Measurements from ENCODE around the gene ARHGEF38. TPM values are rescaled to one million over a fixed set of nuclear protein-coding genes. Genes with fewer than 3 reads are reported as not detected.
A peak's percentile ranks its signal among the peaks of the same experiment; 100 is the strongest.

The ARHGEF38 gene
- total RNA-seq, 4 donors from 2014 or later, result 0.59 to 3.5 (median 0.98) TPM

DNA sequence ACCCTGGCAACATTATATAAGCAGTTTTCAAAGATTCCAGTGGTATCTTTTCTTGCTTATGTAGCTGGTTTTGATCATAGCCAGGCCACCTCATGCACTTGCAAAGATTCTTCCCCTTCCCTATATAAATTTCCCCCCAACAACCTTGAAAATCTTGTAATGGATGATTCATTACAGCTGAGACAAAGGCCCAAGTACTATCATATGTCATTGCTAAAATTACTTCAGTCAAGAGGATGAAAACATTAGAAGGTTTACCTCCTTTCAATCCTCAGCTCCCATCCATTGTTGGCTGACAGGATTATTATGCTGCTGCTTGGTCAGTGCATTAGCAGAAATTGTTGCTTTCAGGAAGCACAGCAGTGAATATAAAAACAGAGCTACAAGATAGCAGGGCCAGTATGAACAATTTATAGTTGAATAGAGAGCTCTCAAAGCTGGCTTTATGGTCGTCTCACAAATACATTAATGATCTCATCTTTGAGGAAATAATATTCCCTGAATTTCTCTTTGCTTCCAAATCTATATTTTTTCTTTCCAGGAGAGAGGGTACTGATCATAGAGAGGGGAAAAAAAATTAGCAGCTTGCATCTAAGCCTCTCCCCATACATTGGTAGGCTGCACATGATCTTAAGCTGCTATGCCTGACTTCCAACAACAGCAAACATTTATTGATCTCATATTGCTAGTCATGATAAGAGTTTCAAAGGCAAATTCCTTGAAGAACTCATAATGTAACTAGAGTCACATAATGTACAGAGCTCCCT is 7.7 kb upstream of the ARHGEF38 start:
- H3K4me3 ChIP-seq, result no peak overlapping the region
- no peak overlapping the region for H3K27ac ChIP-seq
- no peaks in the 10 kb centered on the region for H3K36me3 ChIP-seq
- H3K9me3 ChIP-seq, result no peaks in the 10 kb centered on the region
- TF ChIP-seq EP300 (IDR thresholded peaks at IDR 0.05), result no peak
- no peak for TF ChIP-seq CTCF (IDR thresholded peaks at IDR 0.05)
- no peak for TF ChIP-seq POLR2AphosphoS5 (IDR thresholded peaks at IDR 0.05)
- TF ChIP-seq POLR2A (IDR thresholded peaks at IDR 0.05), result no peak
- H3K27me3 ChIP-seq, result no peaks in the 10 kb centered on the region
- WGBS, result 50% methylated on average over 1 of the region's 1 CpG
- no peak for DNase-seq (ENCODE audit: low spot score in 2 of 2)
- H3K4me1 ChIP-seq, result no peaks in the 10 kb centered on the region

GRCh38 chr4:105546086-105546485 is 6.3 kb upstream of the ARHGEF38 start:
- DNase-seq (ENCODE audit: low spot score in 2 of 2), result no peak
- Histone ChIP-seq H3K4me3 (no peak overlapping the region), H3K27ac (no peak overlapping the region), H3K36me3 (no peaks in the 10 kb centered on the region), H3K27me3 (no peaks in the 10 kb centered on the region), H3K4me1 (peaks cover 5% of the 10 kb centered on the region), H3K9me3 (no peaks in the 10 kb centered on the region)
- no peak for TF ChIP-seq POLR2AphosphoS5 (IDR thresholded peaks at IDR 0.05)
- no peak for TF ChIP-seq CTCF (IDR thresholded peaks at IDR 0.05)
- no peak for TF ChIP-seq POLR2A (IDR thresholded peaks at IDR 0.05)
- no peak for TF ChIP-seq EP300 (IDR thresholded peaks at IDR 0.05)

GRCh38 chr4:105547769-105548168 is 4.7 kb upstream of the ARHGEF38 start:
- Histone ChIP-seq H3K4me3 (no peak overlapping the region), H3K27ac (no peak overlapping the region), H3K4me1 (peaks cover 19% of the 10 kb centered on the region), H3K27me3 (no peaks in the 10 kb centered on the region), H3K9me3 (no peaks in the 10 kb centered on the region), H3K36me3 (no peaks in the 10 kb centered on the region)
- TF ChIP-seq POLR2AphosphoS5 (IDR thresholded peaks at IDR 0.05) (no peak), CTCF (IDR thresholded peaks at IDR 0.05) (no peak), POLR2A (IDR thresholded peaks at IDR 0.05) (no peak), EP300 (IDR thresholded peaks at IDR 0.05) (no peak)
- no peak for DNase-seq (ENCODE audit: low spot score in 2 of 2)

- DNase-seq (ENCODE audit: low spot score in 2 of 2), result no peak
- no peaks in the 10 kb centered on the region for H3K27me3 ChIP-seq
- H3K27ac ChIP-seq, result no peak overlapping the region
- peaks cover 19% of the 10 kb centered on the region for H3K4me1 ChIP-seq
- H3K36me3 ChIP-seq, result no peaks in the 10 kb centered on the region
- TF ChIP-seq POLR2AphosphoS5 (IDR thresholded peaks at IDR 0.05) (no peak), EP300 (IDR thresholded peaks at IDR 0.05) (no peak), CTCF (IDR thresholded peaks at IDR 0.05) (no peak), POLR2A (IDR thresholded peaks at IDR 0.05) (no peak)
- H3K9me3 ChIP-seq, result no peaks in the 10 kb centered on the region
- H3K4me3 ChIP-seq, result no peak overlapping the region
- 56% methylated on average over 1 of the region's 1 CpG for WGBS
Measured at GRCh38 chr4:105548483-105548882, 3.9 kb upstream of the ARHGEF38 start.

- Histone ChIP-seq H3K27me3 (no peaks in the 10 kb centered on the region), H3K9me3 (no peaks in the 10 kb centered on the region), H3K36me3 (no peaks in the 10 kb centered on the region), H3K4me3 (no peak overlapping the region), H3K4me1 (peaks cover 19% of the 10 kb centered on the region), H3K27ac (peak overlapping the region; percentile 10)
- WGBS, result 50% methylated on average over 3 of the region's 3 CpGs
- no peak for DNase-seq (ENCODE audit: low spot score in 2 of 2)
- TF ChIP-seq EP300 (IDR thresholded peaks at IDR 0.05), result no peak
- TF ChIP-seq POLR2AphosphoS5 (IDR thresholded peaks at IDR 0.05), result no peak
- no peak for TF ChIP-seq POLR2A (IDR thresholded peaks at IDR 0.05)
- TF ChIP-seq CTCF (IDR thresholded peaks at IDR 0.05), result no peak
Measured at GRCh38 chr4:105550641-105551040, 1.8 kb upstream of the ARHGEF38 start.
